ENCODE measurements around the gene SLC30A7.
"Not testable (repeated sequence)": the region's sequence is repeated elsewhere in the genome, so short reads cannot be mapped to it uniquely, and the experiment has no call there.

SLC30A7 gene, protein sequence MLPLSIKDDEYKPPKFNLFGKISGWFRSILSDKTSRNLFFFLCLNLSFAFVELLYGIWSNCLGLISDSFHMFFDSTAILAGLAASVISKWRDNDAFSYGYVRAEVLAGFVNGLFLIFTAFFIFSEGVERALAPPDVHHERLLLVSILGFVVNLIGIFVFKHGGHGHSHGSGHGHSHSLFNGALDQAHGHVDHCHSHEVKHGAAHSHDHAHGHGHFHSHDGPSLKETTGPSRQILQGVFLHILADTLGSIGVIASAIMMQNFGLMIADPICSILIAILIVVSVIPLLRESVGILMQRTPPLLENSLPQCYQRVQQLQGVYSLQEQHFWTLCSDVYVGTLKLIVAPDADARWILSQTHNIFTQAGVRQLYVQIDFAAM

DNA sequence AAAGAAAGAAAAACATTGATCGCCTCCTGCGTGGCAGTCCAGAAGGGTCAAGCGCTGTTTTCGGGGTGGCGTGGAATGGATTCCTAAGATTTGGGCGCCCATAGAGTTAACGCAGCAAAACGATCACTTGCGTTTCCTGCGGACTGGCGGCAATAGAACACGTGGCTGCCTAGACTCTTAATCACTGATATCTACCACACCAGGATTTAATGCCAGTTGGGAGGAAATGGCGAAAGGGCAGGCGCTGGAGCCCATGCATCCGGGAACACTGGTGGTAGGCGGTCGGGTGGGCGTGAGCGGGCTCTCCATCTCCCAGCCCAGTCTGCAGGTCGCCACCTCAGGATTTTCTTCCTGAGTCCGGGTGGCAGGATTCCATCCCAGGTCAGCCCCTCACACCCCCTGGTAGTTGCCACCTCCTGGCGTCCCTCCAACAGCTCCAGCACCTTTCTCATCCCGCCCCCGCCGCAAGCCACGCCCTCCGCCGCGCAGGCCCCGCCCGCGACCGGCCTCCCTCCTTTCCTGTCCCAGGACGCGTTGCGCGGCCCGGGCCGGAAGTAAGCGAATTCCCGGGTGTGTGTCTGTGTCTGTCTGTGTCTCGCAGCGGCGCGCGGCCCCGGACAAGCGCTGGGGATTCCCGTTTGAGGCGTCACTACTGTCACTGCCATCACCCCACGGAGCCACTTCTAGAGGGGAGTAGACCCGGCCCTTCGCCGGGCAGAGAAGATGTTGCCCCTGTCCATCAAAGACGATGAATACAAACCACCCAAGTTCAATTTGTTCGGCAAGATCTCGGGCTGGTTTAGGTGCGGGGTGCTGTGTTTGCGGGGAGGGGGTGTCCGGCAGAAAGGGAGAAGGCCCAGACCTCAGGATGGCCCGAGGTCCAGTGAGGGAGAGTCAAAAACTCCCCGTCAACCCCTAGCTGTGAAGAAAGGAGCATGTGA lies at the start of gene SLC30A7:
Gene SLC30A7 (plus strand): TSS at position 551 of the 941 bp plus-strand sequence. CDS start 173 bp downstream, at position 724.
- peak; percentile 98 for DNase-seq

DNA sequence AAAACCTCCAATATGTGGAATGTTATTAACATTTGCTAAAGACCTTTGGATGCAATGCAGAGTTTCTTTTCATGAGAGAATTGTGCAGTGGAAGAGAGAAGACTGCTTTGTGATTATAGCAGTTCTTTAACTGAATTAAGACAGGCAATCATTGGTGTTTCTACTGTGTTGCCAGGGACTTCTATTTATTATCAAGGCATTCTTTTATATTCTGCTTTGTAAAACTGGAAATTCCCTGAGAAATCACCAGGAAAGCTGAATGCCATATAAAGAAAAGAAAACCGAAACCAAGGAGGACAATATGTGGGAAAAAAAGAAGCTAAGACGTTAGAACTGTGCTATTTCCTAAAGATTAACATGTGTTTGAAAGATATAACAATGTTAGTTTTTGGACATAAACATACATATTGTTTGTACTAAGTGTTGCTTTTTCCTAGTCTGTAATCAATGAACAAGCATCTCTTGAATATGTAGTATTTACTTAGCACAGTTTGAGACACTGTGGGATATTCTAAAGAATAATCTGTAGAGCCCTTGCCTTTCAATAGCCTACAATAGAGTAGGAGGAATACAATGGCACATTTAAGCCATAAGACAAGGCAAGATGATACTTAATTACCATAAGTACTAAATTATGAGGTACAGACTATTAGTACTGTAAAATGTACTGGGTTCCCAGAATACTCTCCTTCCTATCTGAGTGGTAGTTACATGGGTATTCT lies 48.4 kb upstream of the SLC30A7 start:
- no peak for DNase-seq

DNA sequence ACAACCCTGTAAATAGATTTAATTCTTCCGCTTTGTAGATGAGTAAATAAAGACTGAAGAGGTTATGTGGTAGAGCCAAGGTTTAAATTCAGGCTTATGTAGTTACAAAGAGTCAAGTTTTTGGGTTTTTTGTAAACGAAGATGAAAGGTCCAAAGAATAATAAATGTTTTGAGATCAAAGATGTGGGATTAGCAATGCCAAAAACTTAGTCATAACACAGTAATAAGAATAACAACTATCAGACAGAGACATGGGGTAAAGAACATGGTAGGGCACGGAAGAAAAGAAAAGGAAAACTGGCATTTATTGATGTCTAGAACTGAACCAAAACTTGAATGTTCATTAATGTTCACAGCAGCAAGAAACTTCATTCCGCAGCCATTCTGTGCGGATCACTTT lies 44.2 kb upstream of the SLC30A7 start:
- no peak for DNase-seq

DNA sequence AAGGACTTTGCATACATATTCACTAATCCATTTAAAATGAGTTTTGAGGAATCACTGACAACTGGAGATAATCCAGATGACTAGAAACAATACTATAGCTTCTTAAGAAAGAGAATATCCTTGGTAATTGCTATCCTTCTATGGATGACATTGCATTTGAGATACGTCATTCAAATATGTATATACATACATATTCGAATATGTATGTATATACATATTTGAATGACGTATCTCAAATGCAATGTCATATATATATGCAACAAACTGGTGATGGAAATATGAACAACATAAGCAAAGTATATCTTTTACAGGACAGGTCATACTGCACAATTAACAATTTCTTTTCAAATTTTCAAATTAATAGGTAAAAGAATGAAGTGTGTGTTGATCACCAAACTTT lies 42.9 kb upstream of the SLC30A7 start:
- no peak for DNase-seq

DNA sequence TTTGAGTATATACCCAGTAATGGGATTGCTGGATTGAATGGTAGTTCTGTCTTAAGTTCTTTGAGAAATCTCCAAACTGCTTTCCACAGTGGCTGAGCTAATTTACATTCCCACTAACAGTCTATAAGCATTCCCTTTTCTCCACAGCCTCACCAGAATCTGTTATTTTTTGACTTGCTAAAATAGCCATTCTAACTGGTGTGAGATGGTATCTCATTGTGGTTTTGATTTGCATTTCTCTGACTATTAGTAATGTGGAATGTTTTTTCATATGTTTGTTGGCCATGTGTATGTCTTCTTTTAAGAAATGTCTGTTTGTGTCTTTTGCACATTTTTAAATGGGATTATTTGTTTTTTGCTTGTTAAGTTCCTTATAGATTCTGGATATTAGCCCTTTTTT lies 40.8 kb upstream of the SLC30A7 start:
- not testable (repeated sequence) for DNase-seq

DNA sequence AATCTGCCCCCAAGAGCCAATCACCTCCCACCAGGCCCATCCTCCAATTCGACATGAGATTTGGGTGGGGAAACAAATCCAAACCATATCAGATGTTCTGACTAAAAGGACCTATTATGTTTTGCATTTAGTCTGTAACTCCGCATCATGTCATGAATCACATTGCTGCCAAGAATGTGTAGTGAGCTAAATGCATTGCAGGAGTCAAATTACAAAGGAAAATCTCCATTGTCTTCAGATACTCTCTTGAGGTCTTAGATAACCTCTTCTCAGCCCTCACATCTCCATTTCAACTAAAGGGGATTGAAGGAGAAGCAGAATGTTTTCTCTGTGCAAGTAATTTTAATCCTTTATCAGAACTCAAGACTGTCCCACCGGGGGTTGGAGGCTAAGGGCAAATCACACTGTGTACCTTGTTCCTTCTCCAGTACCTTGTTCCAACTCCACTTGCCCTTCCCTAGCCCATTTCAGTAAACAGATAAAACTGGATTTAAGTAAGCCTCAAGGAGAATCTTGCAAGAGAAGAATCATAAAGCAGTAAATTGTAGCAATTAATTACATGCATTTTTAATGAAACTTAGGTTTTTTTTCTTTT lies 35.4 kb upstream of the SLC30A7 start:
- DNase-seq, result no peak

DNA sequence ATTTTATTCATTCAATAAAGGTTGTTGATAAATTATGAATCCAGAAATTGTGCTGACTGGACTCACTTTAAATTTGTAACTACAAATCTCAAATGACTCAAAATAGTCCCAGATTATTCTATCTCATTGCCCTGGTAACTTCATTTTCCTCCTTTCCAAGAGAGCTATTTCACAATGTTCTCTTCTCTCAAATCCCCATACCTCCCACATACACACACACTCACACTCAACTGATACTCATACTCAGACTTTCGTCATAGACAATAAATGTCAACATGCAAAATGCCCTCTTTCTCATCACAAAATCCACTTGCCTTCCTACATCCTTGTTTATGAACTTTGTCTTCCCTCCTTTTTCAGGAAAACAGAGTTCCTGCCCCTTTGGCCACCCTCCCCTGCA lies 34.5 kb upstream of the SLC30A7 start:
- no peak for DNase-seq

DNA sequence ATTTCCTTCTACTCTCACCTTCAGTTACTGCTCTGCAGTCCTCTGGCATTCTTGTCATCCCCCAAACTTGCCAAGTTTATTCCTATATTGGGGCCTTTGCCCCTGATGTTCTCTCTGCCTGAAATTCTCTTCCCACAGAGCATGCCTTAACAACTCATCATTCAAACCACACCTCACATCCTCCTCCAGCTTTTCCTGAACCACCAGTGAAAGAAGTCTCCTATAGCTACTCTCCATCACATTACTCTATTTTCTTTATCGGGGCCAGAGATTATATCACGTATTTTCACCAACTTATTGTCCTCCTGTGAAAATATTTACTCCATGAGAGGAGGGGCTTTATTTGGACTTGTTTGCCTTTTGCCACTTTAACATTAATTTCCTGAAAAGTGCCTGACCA lies 33.3 kb upstream of the SLC30A7 start:
- DNase-seq, result no peak

DNA sequence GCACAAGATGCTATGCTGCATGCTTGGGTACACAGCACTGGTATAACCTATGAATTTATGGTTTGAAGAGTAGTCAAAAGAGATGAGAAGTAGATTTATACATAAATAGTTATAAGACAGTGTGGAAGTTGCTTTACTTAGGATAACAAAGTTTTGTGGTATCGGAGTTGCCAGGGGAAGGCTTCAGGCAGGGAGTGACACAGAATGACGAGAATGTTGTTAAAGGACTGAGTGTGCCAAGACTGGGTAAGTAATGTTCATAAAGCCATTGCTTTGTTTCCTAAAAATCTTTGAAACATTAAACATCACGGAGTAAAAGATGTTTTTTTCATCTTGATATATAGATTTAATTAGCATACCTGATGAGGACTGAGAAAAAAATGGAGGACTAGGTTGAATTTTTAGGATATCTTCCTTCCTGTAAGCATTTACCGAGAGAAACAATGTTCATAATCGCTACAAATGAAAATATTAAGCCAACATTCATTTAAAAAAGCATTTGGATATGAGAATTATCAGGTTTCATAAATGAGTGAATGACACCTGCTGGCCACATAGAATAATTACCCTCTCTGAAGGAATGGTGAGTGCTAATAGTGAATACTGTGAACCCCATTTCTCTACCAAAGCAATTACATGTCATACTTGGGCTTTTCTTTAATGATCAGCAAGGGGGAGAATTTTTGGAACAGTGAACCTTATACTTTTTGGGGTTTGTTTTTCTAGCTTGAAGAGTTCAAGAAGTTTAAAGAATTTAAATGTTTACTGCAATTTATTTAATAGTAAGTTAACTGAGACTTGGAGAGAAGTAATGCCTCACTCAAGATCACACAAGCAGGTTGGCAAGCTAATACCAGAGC lies 29.6 kb upstream of the SLC30A7 start:
- no peak for DNase-seq

DNA sequence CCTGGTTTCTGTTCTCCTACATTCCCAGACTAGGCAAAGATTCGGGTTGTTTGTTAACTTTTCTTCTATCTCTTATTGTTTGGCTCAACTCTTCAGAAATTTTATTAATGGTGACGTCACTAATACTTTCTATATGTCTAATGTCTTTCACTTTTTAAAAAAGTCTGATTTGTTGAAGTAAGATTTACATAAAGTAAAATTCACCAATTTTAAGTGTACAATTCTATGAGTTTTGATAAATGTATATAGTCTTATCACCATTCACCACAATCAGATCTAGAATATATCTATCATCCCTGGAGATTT lies 29.0 kb upstream of the SLC30A7 start:
- DNase-seq, result no peak

DNA sequence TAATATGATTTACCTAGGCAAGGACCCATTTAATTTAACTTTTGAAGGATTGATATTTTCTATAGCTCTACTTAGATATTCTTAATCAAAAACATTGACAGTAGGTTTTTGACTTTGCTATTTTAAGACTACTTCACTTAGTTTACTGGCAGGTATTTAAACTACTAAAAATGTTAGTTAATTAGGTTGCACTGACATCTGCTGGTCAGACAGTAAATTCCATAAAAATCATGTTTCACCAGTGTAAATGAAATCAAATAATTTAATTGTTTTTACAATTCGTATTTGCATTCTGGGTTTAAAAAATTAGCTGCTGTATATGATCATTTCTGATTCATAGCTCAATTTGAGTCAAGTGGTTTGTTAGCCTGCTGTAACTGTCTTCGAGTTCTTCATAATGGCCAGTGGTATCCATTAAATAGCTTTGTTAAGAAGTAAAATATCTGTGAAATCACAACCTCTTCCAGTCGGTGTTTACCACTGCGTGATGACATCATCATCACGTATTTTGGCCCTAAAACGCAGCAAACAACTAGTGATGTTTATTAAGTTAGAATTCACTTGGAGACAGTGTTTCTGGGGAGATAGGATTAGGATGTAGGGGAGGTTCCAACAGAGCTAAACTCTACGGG lies 27.4 kb upstream of the SLC30A7 start:
- DNase-seq, result no peak

DNA sequence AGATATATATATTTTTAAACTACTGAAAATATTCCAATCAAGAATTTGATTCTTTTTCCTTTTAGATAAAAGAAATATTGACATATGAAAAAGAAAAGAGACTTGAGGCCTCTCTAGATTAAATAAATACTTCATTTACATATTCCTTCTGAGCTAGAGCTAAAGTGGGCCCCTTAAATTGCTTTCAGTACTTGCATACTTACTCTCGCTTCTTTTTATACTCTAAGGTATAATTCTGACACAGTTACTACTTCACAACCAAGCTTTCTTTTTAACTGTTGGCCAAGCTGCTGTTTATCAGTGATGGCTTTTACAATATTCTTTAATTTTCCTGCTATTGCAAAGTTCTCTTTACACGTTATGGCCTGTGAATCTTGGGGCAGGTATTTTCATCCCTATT lies 25.9 kb upstream of the SLC30A7 start:
- DNase-seq, result no peak

DNA sequence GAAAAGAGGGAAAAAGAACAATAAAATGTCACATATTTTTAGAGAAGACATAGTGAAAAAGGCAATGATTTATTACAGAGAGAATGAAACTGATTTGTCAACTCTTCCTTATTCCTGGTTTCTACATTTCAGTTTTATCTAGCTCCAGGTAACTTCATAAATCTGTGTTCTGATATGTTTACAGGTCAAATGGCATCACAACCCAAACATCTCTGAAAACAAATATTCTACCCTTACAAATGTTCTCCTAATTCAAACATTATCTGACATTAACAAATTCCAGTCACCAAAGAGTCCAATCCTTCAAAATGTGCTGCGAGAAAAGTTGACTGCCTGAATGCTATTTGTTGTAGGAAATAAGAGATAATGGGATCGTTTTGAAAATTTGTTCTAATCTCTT lies 21.5 kb upstream of the SLC30A7 start:
- no peak for DNase-seq

DNA sequence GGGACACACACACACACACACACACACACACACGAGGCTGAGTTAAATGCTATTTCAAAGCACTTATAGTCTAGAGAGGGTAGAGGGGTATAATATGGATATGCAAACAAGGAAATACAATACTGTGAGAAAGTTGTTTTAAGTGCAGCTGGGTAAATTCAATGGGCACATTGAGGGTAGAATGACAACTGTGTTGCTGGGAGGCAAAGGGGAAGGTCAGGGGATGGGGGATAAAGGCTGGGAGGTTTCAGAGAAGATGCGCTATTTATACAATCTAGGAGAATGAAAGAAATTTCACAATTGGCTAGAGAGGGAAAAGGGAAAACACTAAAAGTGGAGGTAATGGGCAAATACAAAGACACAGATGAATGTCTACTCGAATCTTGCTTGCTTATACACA lies 20.7 kb upstream of the SLC30A7 start:
- DNase-seq, result no peak

DNA sequence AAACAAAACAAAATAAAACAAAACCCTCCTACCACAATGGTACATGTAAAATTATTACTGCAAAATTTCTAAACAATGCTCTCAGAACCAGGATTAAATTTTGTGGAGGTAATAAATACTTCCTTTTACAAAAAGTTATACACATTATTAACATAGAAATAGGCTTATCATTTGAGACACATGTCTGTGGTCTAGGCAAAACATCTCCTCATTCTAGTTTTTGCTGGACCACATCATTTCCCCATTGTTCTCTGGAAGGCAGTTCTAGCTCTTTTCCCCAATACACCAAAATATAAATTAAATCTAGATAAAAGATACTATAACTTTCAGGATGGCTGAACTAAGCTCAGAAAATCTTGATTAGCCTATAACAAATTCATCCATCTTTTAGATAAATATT lies 19.6 kb upstream of the SLC30A7 start:
- no peak for DNase-seq

DNA sequence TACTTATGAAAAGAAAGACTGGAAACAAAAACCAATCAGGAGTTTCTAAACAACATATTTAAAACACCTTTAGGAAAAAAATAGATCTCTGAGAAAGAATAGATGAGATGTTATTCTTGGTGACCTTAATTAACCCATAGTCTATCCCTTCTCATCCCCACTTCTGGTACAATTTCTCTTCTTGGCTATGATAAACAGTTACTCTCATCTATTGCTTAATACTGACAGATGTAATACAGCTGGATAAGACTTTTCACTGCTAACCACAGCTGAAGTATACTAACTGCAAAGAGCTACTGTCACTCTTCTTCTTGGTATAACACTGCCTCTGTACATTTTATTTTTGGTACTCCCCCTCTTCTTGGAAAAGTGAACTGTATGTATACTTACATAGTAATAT lies 16.5 kb upstream of the SLC30A7 start:
- DNase-seq, result no peak

DNA sequence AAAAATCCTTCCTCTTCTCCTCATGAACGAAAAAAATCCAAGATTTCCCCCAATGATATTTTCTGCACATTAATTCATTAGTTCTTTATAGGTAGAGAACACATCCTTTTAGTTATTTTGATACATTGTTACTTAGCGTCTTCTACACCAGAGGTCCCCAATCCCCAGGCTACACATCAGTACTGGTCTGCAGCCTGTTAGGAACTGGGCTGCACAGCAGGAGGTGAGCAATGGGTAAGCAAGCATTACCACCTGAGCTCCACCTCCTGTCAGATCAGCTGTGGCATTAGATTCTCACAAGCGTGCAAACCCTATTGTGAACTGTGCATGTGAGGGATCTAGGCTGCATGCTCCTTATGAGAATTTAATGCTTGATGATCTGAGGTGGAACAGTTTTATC lies 14.2 kb upstream of the SLC30A7 start:
- DNase-seq, result no peak

DNA sequence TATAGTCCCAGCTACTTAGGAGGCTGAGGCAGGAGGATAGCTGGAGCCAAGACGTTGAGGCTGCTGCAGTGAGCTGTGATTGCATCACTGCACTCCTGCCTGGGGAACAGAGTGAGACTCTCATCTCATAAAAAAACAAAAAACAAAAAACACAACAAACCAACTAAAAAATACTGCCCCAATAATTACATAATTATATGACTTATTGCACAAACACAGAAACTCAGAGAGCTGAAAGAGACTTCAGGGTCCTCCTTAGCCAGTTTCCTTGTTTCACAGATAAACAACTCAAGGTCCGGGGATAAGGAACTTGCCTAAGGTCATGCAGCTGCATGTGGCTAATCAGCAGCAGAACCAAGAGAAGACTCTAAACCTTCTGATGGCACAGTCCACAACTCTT lies 13.2 kb upstream of the SLC30A7 start:
- no peak for DNase-seq

DNA sequence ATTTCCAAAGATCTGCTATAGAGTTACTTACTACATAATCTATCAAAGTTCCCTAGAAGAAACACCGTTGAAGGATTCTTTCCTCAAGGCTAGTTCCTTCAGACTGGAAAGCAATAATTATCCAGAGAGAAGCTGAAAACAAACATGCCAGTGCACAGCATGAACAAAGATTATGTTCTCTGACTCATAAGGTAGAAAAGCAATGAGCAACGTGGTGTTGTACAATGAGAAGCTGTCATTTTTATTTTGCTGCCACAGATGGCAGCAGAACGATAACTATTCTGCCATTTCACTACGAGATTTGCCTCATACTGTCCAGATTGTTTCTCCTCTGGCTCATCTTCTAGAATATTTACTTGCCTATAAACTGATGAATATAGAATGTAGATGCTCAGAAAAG lies 11.9 kb upstream of the SLC30A7 start:
- no peak for DNase-seq

DNA sequence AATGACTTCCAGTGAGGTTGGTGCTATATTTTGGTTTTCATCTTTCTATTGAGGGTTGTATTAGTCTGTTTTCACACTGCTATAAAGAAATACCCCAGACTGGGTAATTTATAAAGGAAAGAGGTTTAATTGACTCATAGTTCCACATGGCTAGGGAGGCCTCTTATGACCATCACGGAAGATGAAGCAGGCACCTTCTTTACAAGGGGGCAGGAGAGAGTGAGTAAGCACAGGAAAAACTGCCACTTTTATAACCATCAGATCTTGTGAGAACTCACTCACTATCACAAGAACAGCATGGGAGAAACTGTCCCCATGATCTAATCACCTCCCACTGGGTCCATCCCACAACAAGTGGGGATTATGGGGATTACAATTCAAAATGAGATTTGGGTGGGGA lies 6.9 kb upstream of the SLC30A7 start:
- not testable (repeated sequence) for DNase-seq

DNA sequence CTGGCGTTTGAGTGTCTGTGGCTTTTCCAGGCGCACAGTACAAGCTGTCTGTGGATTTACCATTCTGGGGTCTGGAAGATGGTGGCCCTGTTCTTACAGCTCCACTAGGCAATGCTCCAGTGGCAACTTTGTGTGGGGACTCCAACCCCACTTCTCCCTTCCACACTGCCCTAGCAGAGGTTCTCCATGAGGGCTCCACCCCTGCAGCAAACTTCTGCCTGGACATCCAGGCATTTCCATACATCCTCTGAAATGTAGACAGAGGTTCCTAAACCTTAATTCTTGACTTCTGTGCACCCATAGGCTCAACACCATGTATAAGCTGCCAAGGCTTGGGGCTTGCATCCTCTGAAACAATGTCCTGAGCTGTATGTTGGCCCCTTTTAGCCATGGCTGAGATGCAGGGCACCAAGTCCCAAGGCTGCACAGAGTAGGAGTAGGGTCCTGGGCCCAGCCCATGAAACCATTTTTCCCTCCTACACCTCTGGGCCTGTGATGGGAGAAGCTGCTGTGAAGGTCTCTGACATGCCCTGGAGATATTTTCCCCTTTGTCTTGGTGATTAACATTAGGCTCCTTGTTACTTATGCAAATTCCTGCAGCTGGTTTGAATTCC lies 5.9 kb upstream of the SLC30A7 start:
- not testable (repeated sequence) for DNase-seq
